Measurements from ENCODE around the gene GLMN.

GLMN gene

GRCh38 chr1:92340154-92340553 is 41.4 kb upstream of the GLMN start:
- H3K27ac ChIP-seq (ENCODE audit: extremely low read depth, low read depth, low read length) = no peak overlapping the region
- H3K36me3 ChIP-seq (ENCODE audit: control insufficient read depth in 2 of 2, insufficient read depth in 1 of 2, low read length in 2 of 2) = peaks cover 18 to 51% of the 10 kb centered on the region in 2 experiments
- TF ChIP-seq ZNF514 (tag by site-specific recombination; IDR thresholded peaks at IDR 0.05) (no peak), ZBTB49 (tag by site-specific recombination; IDR thresholded peaks at IDR 0.05; ENCODE audit: low read depth) (no peak), ZNF645 (tag by site-specific recombination; IDR thresholded peaks at IDR 0.05) (no peak), ZNF394 (tag by site-specific recombination; IDR thresholded peaks at IDR 0.05; ENCODE audit: borderline replicate concordance) (no peak), ZNF449 (tag by site-specific recombination; IDR thresholded peaks at IDR 0.05) (no peak), MYNN (tag by site-specific recombination; IDR thresholded peaks at IDR 0.05; ENCODE audit: borderline replicate concordance) (no peak), ZNF623 (tag by site-specific recombination; IDR thresholded peaks at IDR 0.05) (no peak), ZNF175 (tag by site-specific recombination; IDR thresholded peaks at IDR 0.05) (no peak), ZNF366 (tag by site-specific recombination; conservative IDR thresholded peaks at IDR 0.05) (no peak), YY2 (tag by site-specific recombination; IDR thresholded peaks at IDR 0.05) (no peak), ZNF248 (tag by site-specific recombination; IDR thresholded peaks at IDR 0.05) (no peak), ZNF416 (tag by site-specific recombination; IDR thresholded peaks at IDR 0.05) (no peak), ZNF138 (tag by site-specific recombination; IDR thresholded peaks at IDR 0.05; ENCODE audit: borderline replicate concordance) (no peak), ZNF324 (tag by site-specific recombination; IDR thresholded peaks at IDR 0.05) (no peak), ZFP41 (tag by site-specific recombination; IDR thresholded peaks at IDR 0.05; ENCODE audit: borderline replicate concordance) (no peak)
- TF ChIP-seq, protein P1, sequence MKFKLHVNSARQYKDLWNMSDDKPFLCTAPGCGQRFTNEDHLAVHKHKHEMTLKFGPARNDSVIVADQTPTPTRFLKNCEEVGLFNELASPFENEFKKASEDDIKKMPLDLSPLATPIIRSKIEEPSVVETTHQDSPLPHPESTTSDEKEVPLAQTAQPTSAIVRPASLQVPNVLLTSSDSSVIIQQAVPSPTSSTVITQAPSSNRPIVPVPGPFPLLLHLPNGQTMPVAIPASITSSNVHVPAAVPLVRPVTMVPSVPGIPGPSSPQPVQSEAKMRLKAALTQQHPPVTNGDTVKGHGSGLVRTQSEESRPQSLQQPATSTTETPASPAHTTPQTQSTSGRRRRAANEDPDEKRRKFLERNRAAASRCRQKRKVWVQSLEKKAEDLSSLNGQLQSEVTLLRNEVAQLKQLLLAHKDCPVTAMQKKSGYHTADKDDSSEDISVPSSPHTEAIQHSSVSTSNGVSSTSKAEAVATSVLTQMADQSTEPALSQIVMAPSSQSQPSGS (tag by site-specific recombination; IDR thresholded peaks at IDR 0.05; ENCODE audit: low read depth) = no peak
- TF ChIP-seq, protein P2, sequence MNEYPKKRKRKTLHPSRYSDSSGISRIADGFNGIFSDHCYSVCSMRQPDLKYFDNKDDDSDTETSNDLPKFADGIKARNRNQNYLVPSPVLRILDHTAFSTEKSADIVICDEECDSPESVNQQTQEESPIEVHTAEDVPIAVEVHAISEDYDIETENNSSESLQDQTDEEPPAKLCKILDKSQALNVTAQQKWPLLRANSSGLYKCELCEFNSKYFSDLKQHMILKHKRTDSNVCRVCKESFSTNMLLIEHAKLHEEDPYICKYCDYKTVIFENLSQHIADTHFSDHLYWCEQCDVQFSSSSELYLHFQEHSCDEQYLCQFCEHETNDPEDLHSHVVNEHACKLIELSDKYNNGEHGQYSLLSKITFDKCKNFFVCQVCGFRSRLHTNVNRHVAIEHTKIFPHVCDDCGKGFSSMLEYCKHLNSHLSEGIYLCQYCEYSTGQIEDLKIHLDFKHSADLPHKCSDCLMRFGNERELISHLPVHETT (tag by site-specific recombination; IDR thresholded peaks at IDR 0.05) = no peak
- TF ChIP-seq, protein P3, sequence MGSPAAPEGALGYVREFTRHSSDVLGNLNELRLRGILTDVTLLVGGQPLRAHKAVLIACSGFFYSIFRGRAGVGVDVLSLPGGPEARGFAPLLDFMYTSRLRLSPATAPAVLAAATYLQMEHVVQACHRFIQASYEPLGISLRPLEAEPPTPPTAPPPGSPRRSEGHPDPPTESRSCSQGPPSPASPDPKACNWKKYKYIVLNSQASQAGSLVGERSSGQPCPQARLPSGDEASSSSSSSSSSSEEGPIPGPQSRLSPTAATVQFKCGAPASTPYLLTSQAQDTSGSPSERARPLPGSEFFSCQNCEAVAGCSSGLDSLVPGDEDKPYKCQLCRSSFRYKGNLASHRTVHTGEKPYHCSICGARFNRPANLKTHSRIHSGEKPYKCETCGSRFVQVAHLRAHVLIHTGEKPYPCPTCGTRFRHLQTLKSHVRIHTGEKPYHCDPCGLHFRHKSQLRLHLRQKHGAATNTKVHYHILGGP (tag by site-specific recombination; IDR thresholded peaks at IDR 0.05) = no peak
- no peak overlapping the region for H3K4me3 ChIP-seq (ENCODE audit: low read depth, low read length)
- H3K9me3 ChIP-seq (ENCODE audit: control insufficient read depth, insufficient read depth, low read depth, low read length) = no peaks in the 10 kb centered on the region
- CTCF ChIA-PET = interaction anchor here (0.7 to 0.9 kb wide), 3 partner anchors 30 to 654 kb away, joined by 3 read pairs; no protein-coding TSS in a partner anchor
- no peaks in the 10 kb centered on the region for H3K4me1 ChIP-seq (ENCODE audit: control insufficient read depth, insufficient read depth, low read length)
- POLR2A ChIA-PET = no interaction called here

Measured in HEK293 (cell line).